GM12891 (cell line): ENCODE data around the gene CCDC88B.

Experiments
- DNase-seq: peaks from one replicate; pipeline ENCODE4 v3.0.0; 2011; ENCODE audit warnings: low spot score; ENCODE audit not compliant: insufficient read length
- FAIRE-seq: peaks from 2 replicates; lab custom pipeline; 2011; peaks lifted over from hg19 to GRCh38; lab: Jason Lieb, UNC
- PAX5 ChIP-seq: IDR thresholded peaks from 2 replicates; pipeline ENCODE4 v1.6.1; 2011; ENCODE audit warnings: low read length, moderate library complexity, mild to moderate bottlenecking; ENCODE audit not compliant: insufficient read depth, severe bottlenecking
- POLR2A ChIP-seq: IDR thresholded peaks from 2 replicates; pipeline ENCODE4 v1.6.1; 2011; ENCODE audit warnings: low read depth, low read length, control low read depth
- POLR2AphosphoS5 ChIP-seq: IDR thresholded peaks from 2 replicates; pipeline ENCODE4 v1.6.1; 2011; ENCODE audit warnings: low read depth, low read length, control low read depth
- POU2F2 ChIP-seq: IDR thresholded peaks from 2 replicates; pipeline ENCODE4 v1.6.1; 2011; ENCODE audit warnings: low read depth, mild to moderate bottlenecking, control low read depth, low read length, moderate library complexity
- SPI1 ChIP-seq: IDR thresholded peaks from 2 replicates; pipeline ENCODE4 v1.6.1; 2011; ENCODE audit warnings: low read depth, low read length, control low read depth
- TAF1 ChIP-seq: IDR thresholded peaks from 2 replicates; pipeline ENCODE4 v1.6.1; 2011; ENCODE audit warnings: low read depth, low read length, control low read depth

The CCDC88B gene

DNA sequence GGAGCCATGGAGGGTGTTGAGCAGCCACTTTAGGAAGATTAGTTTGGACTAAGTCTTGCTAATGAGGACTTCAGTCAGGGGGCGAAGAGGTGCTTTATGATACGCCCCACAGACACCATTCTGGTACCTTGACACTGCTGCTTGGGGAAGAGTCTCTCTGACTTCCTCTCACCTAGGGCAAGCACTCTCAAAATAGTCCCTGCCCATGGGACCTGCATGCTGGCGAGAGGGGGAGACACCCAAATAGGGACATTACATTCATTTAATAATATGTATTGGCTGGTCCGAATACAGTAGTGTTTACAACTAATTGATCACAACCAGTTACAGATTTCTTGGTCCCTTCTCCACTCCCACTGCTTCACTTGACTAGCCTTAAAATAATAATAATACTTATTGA lies 44.2 kb upstream of the CCDC88B start:
- DNase-seq (no peak), FAIRE-seq (no peak)
- no peak for TF ChIP-seq POLR2A

- no peak for FAIRE-seq
- no peak for DNase-seq
- TF ChIP-seq PAX5 (no peak), SPI1 (no peak), POLR2A (no peak), TAF1 (no peak), POLR2AphosphoS5 (no peak), POU2F2 (no peak)
These were observed 43.8 kb upstream of the CCDC88B start for GRCh38 chr11:64296236-64296635.

GRCh38 chr11:64296830-64297698 lies 42.9 kb upstream of the CCDC88B start:
- no peak for TF ChIP-seq PAX5
- TF ChIP-seq POLR2A = no peak
- no peak for TF ChIP-seq TAF1
- TF ChIP-seq POU2F2 = no peak
- no peak for TF ChIP-seq SPI1
- no peak for TF ChIP-seq POLR2AphosphoS5
- FAIRE-seq (no peak), DNase-seq (no peak)

GRCh38 chr11:64297699-64298358 lies 42.2 kb upstream of the CCDC88B start:
- TF ChIP-seq SPI1 (no peak), TAF1 (no peak), PAX5 (no peak), POLR2A (no peak), POU2F2 (no peak), POLR2AphosphoS5 (no peak)
- DNase-seq (no peak), FAIRE-seq (no peak)

DNA sequence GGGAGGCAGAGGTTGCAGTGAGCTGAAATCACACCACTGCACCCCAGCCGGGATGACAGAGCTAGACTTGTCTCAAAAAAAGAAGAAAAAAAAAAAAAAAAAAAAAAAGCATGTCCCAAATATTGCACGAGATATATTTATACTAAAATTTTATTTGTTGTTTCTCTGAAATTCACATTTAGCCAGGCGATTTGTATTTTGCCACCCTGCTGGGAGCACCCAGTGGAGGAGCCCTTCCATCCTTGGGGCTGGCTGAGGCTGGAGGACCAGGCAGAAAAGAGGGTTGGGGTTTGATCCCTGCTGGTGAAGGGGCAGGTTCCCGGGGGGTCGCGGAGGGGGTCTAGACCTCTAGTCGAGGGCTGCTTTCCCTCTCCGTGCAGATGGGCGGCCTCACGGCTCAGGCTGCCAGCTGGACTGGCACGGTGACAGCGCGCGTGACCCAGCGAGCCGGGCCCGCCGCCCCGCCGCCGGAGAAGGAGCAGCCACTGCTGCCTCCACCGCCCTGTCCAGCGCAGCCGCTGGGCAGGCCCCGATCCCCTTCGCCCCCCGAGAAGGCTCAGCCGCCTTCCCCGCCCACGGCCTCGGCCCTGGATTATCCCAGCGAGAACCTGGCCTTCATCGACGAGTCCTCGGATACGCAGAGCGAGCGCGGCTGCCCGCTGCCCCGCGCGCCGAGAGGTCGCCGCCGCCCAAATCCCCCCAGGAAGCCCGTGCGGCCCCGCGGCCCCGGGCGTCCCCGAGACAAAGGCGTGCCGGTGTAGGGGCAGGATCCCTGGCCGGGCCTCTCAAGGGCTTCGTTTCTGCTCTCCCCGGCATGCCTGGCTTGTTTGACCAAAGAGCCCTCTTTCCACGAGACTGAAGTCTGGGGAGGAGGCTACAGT lies 40.8 kb upstream of the CCDC88B start:
- no peak for FAIRE-seq
- no peak for DNase-seq
- TF ChIP-seq POLR2A = no peak
- TF ChIP-seq POLR2AphosphoS5 = no peak
- TF ChIP-seq SPI1 = no peak

DNA sequence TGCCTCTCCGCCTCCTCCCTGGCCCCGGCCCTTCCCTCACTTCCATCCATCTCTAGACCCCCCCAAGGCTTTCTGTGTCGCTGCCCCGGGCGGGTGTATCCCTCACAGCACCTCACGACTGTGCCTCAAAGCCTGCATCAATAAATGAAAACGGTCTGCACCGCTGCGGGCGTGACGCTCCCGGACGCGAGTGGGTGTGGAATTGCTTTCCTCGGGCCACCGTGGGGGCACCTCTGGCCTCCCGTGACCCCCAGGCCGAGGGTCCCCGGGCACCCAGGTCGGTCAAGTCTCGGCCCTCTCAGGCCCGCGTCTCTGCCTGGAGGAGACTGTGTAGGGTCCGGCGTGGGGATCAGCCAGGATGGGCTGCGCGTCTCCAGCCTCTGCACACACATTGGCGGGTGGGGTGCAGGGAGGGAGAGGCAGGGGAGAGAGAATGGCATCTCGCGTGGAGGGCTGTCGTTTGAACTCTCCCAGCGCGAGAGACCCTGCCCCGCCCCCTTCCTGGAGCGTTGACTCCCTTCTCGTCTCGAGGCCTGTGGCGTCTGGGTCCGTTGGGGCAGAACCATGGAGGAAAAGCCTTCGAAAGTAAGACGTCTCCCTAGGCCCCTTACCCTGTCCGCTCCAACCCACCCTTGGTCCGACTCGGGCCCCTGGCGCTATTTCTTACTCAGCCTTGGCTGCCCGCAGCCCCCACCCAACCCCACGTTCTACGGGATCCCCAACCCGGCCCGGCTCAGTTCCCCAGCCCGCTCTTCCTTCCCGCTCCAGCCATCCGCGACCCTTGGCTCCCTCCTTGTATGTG lies 40.0 kb upstream of the CCDC88B start, which contains the start of gene CATSPERZ:
CATSPERZ (plus strand) TSS at position 512 of the 802 bp plus-strand sequence; CDS start at position 565, 53 bp downstream.
- DNase-seq (no peak), FAIRE-seq (no peak)
- no peak for TF ChIP-seq SPI1
- TF ChIP-seq TAF1 = no peak
- no peak for TF ChIP-seq POLR2AphosphoS5
- TF ChIP-seq PAX5 = no peak
- TF ChIP-seq POLR2A = no peak
- TF ChIP-seq POU2F2 = no peak

GRCh38 chr11:64303109-64304031 lies 36.6 kb upstream of the CCDC88B start:
- FAIRE-seq = no peak
- TF ChIP-seq POU2F2 (no peak), PAX5 (no peak), TAF1 (no peak), POLR2A (no peak), SPI1 (no peak), POLR2AphosphoS5 (no peak)
- DNase-seq = no peak

DNA sequence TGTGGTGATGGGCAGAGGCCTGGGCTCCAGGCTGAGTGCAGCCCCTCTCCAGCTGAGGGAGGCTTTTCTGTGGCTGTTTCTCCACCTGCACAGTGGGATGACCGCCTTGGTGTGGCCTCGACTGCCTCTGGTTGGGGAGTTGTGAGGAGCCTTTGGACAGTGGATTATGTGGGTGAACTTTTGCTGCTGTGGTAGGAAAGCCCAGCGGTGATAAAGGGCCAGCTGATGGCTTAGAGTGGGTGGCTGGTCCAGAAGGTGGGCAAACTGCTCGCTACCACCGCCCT lies 36.0 kb upstream of the CCDC88B start:
- TF ChIP-seq TAF1 (no peak), PAX5 (no peak), POLR2A (no peak)
- no peak for FAIRE-seq
- no peak for DNase-seq
